Liver (tissue), 9 donors: ENCODE results near the gene MS4A15. TPM values are rescaled to one million over a fixed set of nuclear protein-coding genes. Genes with fewer than 3 reads are reported as not detected.

Experiments used
- DNase-seq: peaks from one replicate; pipeline ENCODE4 v3.0.0-alpha.2; 2017; ENCODE audit warnings: low spot score
- H3K27ac ChIP-seq, 2 donors: one replicate each; pipeline ENCODE4 v1.7.0; 2013; ENCODE audit warnings: inconsistent platforms in 2 of 2, low read length in 2 of 2, control low read depth in 1 of 2, low read depth in 1 of 2, mild to moderate bottlenecking in 1 of 2
- H3K27me3 ChIP-seq, 4 donors: one replicate each; pipeline versions ENCODE4 v1.6.1 to v1.7.0; 2013; ENCODE audit warnings: low read length in 3 of 4, inconsistent platforms in 1 of 4, mild to moderate bottlenecking in 1 of 4, moderate library complexity in 1 of 4; ENCODE audit not compliant: control insufficient read depth in 4 of 4, insufficient read depth in 4 of 4
- H3K36me3 ChIP-seq, 4 donors: one replicate each; pipeline versions ENCODE4 v1.6.1 to v1.7.0; 2013; ENCODE audit warnings: low read length in 3 of 4, mild to moderate bottlenecking in 3 of 4, low read depth in 1 of 4, moderate library complexity in 1 of 4; ENCODE audit not compliant: control insufficient read depth in 4 of 4, insufficient read depth in 3 of 4
- H3K4me1 ChIP-seq, 4 donors: one replicate each; pipeline versions ENCODE4 v1.6.1 to v1.7.0; 2013; ENCODE audit warnings: low read length in 3 of 4, mild to moderate bottlenecking in 3 of 4, moderate library complexity in 1 of 4; ENCODE audit not compliant: control insufficient read depth in 4 of 4, insufficient read depth in 4 of 4
- H3K4me3 ChIP-seq, 3 donors: one replicate each; pipeline versions ENCODE4 v1.6.1 to v1.7.0; 2013; ENCODE audit warnings: low read length in 3 of 3, control low read depth in 1 of 3, low read depth in 1 of 3, mild to moderate bottlenecking in 1 of 3
- H3K9ac ChIP-seq, 2 donors: one replicate each; pipeline ENCODE4 v1.7.0; 2013; ENCODE audit warnings: low read length in 2 of 2, mild to moderate bottlenecking in 2 of 2, moderate library complexity in 2 of 2, control low read depth in 1 of 2, low read depth in 1 of 2
- H3K9me3 ChIP-seq, 4 donors: one replicate each; pipeline versions ENCODE4 v1.6.1 to v1.7.0; 2013; ENCODE audit warnings: low read length in 3 of 4; ENCODE audit not compliant: control insufficient read depth in 4 of 4
- ATF3 ChIP-seq: IDR thresholded peaks from 2 replicates; pipeline ENCODE4 v1.6.1; 2016; ENCODE audit warnings: antibody characterized with exemption
- EGR1 ChIP-seq, 2 donors: IDR thresholded peaks; 2 replicates each; pipeline ENCODE4 v1.6.1; 2016 to 2018; ENCODE audit warnings: antibody characterized with exemption in 2 of 2, low read depth in 2 of 2
- FOXA1 ChIP-seq: IDR thresholded peaks from 2 replicates; pipeline ENCODE4 v1.6.1; 2016; ENCODE audit warnings: antibody characterized with exemption
- GABPA ChIP-seq, 2 donors: IDR thresholded peaks in 1 of 2; conservative IDR thresholded peaks in 1 of 2; 2 replicates each; pipeline ENCODE4 v1.6.1; 2016; ENCODE audit warnings: antibody characterized with exemption in 2 of 2, mild to moderate bottlenecking in 1 of 2, moderate library complexity in 1 of 2
- HNF4G ChIP-seq: IDR thresholded peaks from 2 replicates; pipeline ENCODE4 v1.6.1; 2016; ENCODE audit warnings: antibody characterized with exemption
- JUND ChIP-seq, 2 donors: IDR thresholded peaks; 2 replicates each; pipeline ENCODE4 v1.6.1; 2016; ENCODE audit warnings: antibody characterized with exemption in 2 of 2
- MAX ChIP-seq: IDR thresholded peaks from 2 replicates; pipeline ENCODE4 v1.6.1; 2016; ENCODE audit warnings: antibody characterized with exemption
- NR2F2 ChIP-seq: IDR thresholded peaks from 2 replicates; pipeline ENCODE4 v1.6.1; 2016; ENCODE audit warnings: antibody characterized with exemption
- RAD21 ChIP-seq, 2 donors: IDR thresholded peaks; 2 replicates each; pipeline ENCODE4 v1.6.1; 2016; ENCODE audit warnings: antibody characterized with exemption in 2 of 2, mild to moderate bottlenecking in 2 of 2
- RXRA ChIP-seq, 2 donors: IDR thresholded peaks; 2 replicates each; pipeline ENCODE4 v1.6.1; 2017 to 2018; ENCODE audit warnings: antibody characterized with exemption in 2 of 2, mild to moderate bottlenecking in 1 of 2
- TAF1 ChIP-seq: conservative IDR thresholded peaks from 2 replicates; pipeline ENCODE4 v1.6.1; 2016; ENCODE audit warnings: antibody characterized with exemption, mild to moderate bottlenecking
- YY1 ChIP-seq: IDR thresholded peaks from 2 replicates; pipeline ENCODE4 v1.6.1; 2016; ENCODE audit warnings: antibody characterized with exemption, mild to moderate bottlenecking
- WGBS: extraction: QIAGEN DNeasy Blood & Tissue Kit; methylation state at CpG from one replicate; pipeline ENCODE4 v1.1.7; 2013; 5-methylcytosine and 5-hydroxymethylcytosine counted together
- polyA plus RNA-seq, 2 donors: library from polyadenylated mRNA; stranded (reverse) in 1 of 2; unstranded in 1 of 2; fragments of 200-250 nt in 1 of 2; fragments of >200 nt in 1 of 2; fragmentation: Nextera tagmentation in 1 of 2; extraction: Ambion mirVana in 1 of 2; gene quantifications; one replicate each; pipeline versions ENCODE4 v1.2.1 to v1.2.3, GENCODE V29; 2013 to 2015
- total RNA-seq, 2 donors: library from RNA; depleted of rRNA; stranded (reverse); fragments of >200 nt; gene quantifications; one replicate each; pipeline ENCODE4 v1.2.3, GENCODE V29; 2014
- TF ChIP-seq, protein P1 (sequence below): fragments of 150-350 bp; IDR thresholded peaks from 2 replicates; pipeline ENCODE4 v1.5.1; 2017; ENCODE audit warnings: improper control_type of control experiment, low read depth, low read length; ENCODE audit not compliant: missing input control
- TF ChIP-seq, protein P2 (sequence below): IDR thresholded peaks from 2 replicates; pipeline ENCODE4 v1.6.1; 2016; ENCODE audit warnings: antibody characterized with exemption
- TF ChIP-seq, protein P3 (sequence below): IDR thresholded peaks from 2 replicates; pipeline ENCODE4 v1.6.1; 2016; ENCODE audit warnings: antibody characterized with exemption, mild to moderate bottlenecking
- donor health status: healthy.
- donor health status: healthy.
- donor health status: healthy.
- donor health status: healthy.
- donor health status: healthy.

MS4A15 gene
- total and polyA plus RNA-seq, 4 donors, result not detected

DNA sequence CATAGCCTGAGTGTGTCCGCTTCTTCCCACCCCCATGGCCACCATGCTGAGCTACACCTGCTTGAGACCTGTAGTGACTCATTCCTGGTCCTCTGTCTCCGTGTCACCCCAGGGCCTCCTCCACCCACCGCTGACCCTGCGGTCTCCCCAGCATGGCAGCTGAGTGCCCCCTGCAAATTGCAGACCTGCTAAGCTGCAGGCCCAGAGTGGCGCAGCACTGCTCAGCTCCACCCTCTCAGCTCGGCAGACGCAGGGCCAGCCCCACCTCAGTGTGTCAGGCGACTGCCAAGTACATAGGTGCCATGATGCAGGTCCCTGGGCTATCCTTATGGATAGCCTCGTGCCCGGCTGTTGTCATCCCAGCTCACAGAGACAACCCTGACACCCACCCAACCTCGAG lies 13.1 kb downstream of the MS4A15 start:
- 83% methylated on average over 11 of the region's 11 CpGs for WGBS
- Histone ChIP-seq H3K27me3 (peaks cover 0 to 5% (median 0%) of the 10 kb centered on the region in 4 donors), H3K4me3 (no peak overlapping the region), H3K4me1 (no peaks in the 10 kb centered on the region), H3K27ac (no peak overlapping the region), H3K9me3 (no peaks in the 10 kb centered on the region), H3K9ac (no peak overlapping the region), H3K36me3 (no peaks in the 10 kb centered on the region)
- DNase-seq, result no peak
- TF ChIP-seq MAX (no peak), TAF1 (no peak), HNF4G (no peak), GABPA (IDR thresholded peaks at IDR 0.05 in 1 of 2, conservative IDR thresholded peaks at IDR 0.05 in 1 of 2) (no peak), EGR1 (IDR thresholded peaks at IDR 0.05; ENCODE audit: low read depth in 2 of 2) (no peak)
- TF ChIP-seq, protein P1, sequence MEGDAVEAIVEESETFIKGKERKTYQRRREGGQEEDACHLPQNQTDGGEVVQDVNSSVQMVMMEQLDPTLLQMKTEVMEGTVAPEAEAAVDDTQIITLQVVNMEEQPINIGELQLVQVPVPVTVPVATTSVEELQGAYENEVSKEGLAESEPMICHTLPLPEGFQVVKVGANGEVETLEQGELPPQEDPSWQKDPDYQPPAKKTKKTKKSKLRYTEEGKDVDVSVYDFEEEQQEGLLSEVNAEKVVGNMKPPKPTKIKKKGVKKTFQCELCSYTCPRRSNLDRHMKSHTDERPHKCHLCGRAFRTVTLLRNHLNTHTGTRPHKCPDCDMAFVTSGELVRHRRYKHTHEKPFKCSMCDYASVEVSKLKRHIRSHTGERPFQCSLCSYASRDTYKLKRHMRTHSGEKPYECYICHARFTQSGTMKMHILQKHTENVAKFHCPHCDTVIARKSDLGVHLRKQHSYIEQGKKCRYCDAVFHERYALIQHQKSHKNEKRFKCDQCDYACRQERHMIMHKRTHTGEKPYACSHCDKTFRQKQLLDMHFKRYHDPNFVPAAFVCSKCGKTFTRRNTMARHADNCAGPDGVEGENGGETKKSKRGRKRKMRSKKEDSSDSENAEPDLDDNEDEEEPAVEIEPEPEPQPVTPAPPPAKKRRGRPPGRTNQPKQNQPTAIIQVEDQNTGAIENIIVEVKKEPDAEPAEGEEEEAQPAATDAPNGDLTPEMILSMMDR, result no peak
- TF ChIP-seq, protein P2, sequence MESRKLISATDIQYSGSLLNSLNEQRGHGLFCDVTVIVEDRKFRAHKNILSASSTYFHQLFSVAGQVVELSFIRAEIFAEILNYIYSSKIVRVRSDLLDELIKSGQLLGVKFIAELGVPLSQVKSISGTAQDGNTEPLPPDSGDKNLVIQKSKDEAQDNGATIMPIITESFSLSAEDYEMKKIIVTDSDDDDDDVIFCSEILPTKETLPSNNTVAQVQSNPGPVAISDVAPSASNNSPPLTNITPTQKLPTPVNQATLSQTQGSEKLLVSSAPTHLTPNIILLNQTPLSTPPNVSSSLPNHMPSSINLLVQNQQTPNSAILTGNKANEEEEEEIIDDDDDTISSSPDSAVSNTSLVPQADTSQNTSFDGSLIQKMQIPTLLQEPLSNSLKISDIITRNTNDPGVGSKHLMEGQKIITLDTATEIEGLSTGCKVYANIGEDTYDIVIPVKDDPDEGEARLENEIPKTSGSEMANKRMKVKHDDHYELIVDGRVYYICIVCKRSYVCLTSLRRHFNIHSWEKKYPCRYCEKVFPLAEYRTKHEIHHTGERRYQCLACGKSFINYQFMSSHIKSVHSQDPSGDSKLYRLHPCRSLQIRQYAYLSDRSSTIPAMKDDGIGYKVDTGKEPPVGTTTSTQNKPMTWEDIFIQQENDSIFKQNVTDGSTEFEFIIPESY, result no peak
- TF ChIP-seq, protein P3, sequence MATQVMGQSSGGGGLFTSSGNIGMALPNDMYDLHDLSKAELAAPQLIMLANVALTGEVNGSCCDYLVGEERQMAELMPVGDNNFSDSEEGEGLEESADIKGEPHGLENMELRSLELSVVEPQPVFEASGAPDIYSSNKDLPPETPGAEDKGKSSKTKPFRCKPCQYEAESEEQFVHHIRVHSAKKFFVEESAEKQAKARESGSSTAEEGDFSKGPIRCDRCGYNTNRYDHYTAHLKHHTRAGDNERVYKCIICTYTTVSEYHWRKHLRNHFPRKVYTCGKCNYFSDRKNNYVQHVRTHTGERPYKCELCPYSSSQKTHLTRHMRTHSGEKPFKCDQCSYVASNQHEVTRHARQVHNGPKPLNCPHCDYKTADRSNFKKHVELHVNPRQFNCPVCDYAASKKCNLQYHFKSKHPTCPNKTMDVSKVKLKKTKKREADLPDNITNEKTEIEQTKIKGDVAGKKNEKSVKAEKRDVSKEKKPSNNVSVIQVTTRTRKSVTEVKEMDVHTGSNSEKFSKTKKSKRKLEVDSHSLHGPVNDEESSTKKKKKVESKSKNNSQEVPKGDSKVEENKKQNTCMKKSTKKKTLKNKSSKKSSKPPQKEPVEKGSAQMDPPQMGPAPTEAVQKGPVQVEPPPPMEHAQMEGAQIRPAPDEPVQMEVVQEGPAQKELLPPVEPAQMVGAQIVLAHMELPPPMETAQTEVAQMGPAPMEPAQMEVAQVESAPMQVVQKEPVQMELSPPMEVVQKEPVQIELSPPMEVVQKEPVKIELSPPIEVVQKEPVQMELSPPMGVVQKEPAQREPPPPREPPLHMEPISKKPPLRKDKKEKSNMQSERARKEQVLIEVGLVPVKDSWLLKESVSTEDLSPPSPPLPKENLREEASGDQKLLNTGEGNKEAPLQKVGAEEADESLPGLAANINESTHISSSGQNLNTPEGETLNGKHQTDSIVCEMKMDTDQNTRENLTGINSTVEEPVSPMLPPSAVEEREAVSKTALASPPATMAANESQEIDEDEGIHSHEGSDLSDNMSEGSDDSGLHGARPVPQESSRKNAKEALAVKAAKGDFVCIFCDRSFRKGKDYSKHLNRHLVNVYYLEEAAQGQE, result no peak

DNA sequence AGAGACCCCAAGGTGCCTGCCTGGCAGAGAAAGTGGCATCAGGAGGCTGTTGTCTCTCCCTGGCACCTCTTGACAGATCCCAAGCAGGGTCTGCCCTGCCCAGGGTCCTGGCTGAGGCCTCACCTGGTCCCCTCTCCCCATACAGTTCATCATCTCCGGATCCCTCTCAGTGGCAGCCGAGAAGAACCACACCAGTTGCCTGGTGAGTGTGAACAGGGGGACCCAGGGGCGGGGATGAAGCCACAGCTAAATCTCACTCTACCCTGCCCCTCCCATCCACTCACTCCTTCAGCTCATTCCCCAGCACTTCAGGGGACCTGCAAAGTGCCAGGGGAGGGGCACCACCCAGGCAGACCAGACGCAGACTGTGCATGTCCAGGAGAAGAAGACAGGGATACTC lies 14.5 kb downstream of the MS4A15 start:
- 82% methylated on average over 4 of the region's 4 CpGs for WGBS
- no peak for DNase-seq
- H3K36me3 ChIP-seq, result no peaks in the 10 kb centered on the region
- TF ChIP-seq, protein P3, result no peak
- TF ChIP-seq FOXA1 (no peak), HNF4G (no peak), ATF3 (no peak), RXRA (IDR thresholded peaks at IDR 0.05) (no peak), YY1 (no peak), JUND (IDR thresholded peaks at IDR 0.05) (no peak), TAF1 (no peak), EGR1 (IDR thresholded peaks at IDR 0.05; ENCODE audit: low read depth in 2 of 2) (no peak), GABPA (IDR thresholded peaks at IDR 0.05 in 1 of 2, conservative IDR thresholded peaks at IDR 0.05 in 1 of 2) (no peak), NR2F2 (no peak), RAD21 (IDR thresholded peaks at IDR 0.05) (no peak)
- TF ChIP-seq, protein P2, result no peak
- TF ChIP-seq, protein P1, result no peak

More for the DNA sequence above, 14.5 kb downstream of the MS4A15 start:
- Histone ChIP-seq H3K27ac (no peak overlapping the region), H3K27me3 (peaks cover 0 to 5% (median 0%) of the 10 kb centered on the region in 4 donors), H3K9ac (no peak overlapping the region), H3K9me3 (no peaks in the 10 kb centered on the region), H3K4me1 (no peaks in the 10 kb centered on the region), H3K4me3 (no peak overlapping the region)
